ENCODE measurements around the gene PPP5C. TPM values are rescaled to one million over a fixed set of nuclear protein-coding genes. Genes with fewer than 3 reads are reported as not detected.

The PPP5C gene
- total and polyA plus RNA-seq, 2 of the 8 experiments (the other 6 are each of a cell fraction or from before 2014, with no cell fraction given), result 112 to 156 TPM

DNA sequence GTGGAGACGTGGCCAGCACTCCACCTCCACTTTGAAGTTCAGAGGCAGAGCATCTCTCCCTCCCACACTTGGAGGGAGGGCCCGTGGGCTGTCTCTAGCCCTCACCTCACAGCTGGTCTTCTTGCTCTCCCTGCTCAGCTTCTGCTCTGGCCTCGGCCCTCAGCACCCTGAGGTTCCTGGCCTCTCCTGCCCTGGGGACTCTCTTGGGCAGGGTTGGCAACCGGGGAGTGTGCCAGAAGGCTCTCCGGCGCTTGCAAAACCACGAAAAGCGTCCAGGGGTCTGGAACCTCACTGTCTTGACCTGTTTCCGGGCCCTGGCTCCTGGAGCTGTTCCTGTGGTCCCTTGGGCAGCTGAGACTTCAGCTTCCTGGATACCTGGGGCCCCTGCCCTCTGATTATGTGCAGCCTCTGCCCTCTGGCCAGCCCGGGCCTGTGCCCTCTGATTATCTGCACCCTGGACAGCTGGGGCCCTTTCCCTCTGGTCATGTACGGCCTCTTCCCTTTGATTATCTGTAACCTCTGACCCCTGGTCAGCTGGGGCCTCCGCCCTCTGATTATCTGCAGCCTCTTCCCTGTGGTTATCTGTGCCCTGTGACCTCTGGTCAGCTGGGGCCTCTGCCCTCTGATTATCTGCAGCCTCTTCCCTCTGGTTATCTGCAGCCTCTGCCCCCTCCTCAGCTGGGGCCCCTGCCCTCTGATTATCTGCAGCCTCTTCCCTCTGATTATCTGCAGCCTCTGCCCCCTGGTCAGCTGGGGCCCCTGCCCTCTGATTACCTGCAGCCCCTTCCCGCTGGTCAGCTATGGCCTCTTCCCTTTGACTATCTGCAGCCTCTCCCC lies 64.4 kb downstream of the PPP5C start (continued):
- TF ChIP-seq GTF2F1 (IDR thresholded peaks at IDR 0.05; ENCODE audit: borderline replicate concordance, low read depth, low read length), result no peak
- TF ChIP-seq KDM5A (IDR thresholded peaks at IDR 0.05; ENCODE audit: low read length), result no peak
- no peak for TF ChIP-seq CBX5 (IDR thresholded peaks at IDR 0.05; ENCODE audit: low read depth, low read length)
- TF ChIP-seq BRCA1 (IDR thresholded peaks at IDR 0.05; ENCODE audit: low read depth, low read length), result no peak
- TF ChIP-seq TBP (IDR thresholded peaks at IDR 0.05; ENCODE audit: low read depth, low read length), result no peak
- no peak for TF ChIP-seq SAP30 (IDR thresholded peaks at IDR 0.05; ENCODE audit: insufficient read depth, insufficient replicate concordance, low read length)
- TF ChIP-seq RAD21 (IDR thresholded peaks at IDR 0.05 in 1 of 2, conservative IDR thresholded peaks at IDR 0.05 in 1 of 2; ENCODE audit: low read depth in 2 of 2, low read length in 2 of 2), result no peak

Measured in H1 (cell line).